BE2C (cell line): Measurements from ENCODE around the gene RABAC1.
"Not testable (repeated sequence)": the region's sequence is repeated elsewhere in the genome, so short reads cannot be mapped to it uniquely, and the experiment has no call there.

Experiments
- DNase-seq: peaks from one replicate; pipeline ENCODE4 v3.0.0-alpha.2; 2020
- H3K27me3 ChIP-seq: fragments of 250-450 bp; sonication (Bioruptor Pico); 2 replicates; pipeline ENCODE4 v1.5.1; 2020; ENCODE audit warnings: mild to moderate bottlenecking
- H3K36me3 ChIP-seq: fragments of 250-450 bp; sonication (Bioruptor Pico); 2 replicates; pipeline ENCODE4 v1.5.1; 2020; ENCODE audit warnings: mild to moderate bottlenecking
- H3K4me1 ChIP-seq: fragments of 250-450 bp; sonication (Bioruptor Pico); 2 replicates; pipeline ENCODE4 v1.5.1; 2020
- H3K4me3 ChIP-seq: 2 replicates; pipeline ENCODE4 v1.5.1; 2011; ENCODE audit warnings: low read depth, low read length
- H3K9me3 ChIP-seq: fragments of 250-450 bp; sonication (Bioruptor Pico); 2 replicates; pipeline ENCODE4 v1.5.1; 2020
- CTCF ChIP-seq: IDR thresholded peaks from 2 replicates; pipeline ENCODE4 v1.5.1; 2012; ENCODE audit warnings: mild to moderate bottlenecking, low read depth, low read length

The RABAC1 gene

GRCh38 chr19:41917676-41918075 lies 41.4 kb downstream of the RABAC1 start:
- no peak for DNase-seq
- Histone ChIP-seq H3K9me3 (no peaks in the 10 kb centered on the region), H3K4me1 (no peaks in the 10 kb centered on the region), H3K4me3 (no peak overlapping the region), H3K27me3 (peaks cover 48% of the 10 kb centered on the region), H3K36me3 (no peaks in the 10 kb centered on the region)
- TF ChIP-seq CTCF, result no peak

- Histone ChIP-seq H3K27me3 (peaks cover 58% of the 10 kb centered on the region), H3K36me3 (no peaks in the 10 kb centered on the region), H3K4me1 (no peaks in the 10 kb centered on the region), H3K9me3 (no peaks in the 10 kb centered on the region), H3K4me3 (no peak overlapping the region)
- no peak for DNase-seq
- no peak for TF ChIP-seq CTCF
Measured at GRCh38 chr19:41915776-41916414, 43.2 kb downstream of the RABAC1 start.

- peaks cover 62% of the 10 kb centered on the region for H3K27me3 ChIP-seq
- H3K4me3 ChIP-seq, result no peak overlapping the region
Measured at GRCh38 chr19:41915021-41915775, 43.9 kb downstream of the RABAC1 start.

GRCh38 chr19:41914424-41914834 lies 44.7 kb downstream of the RABAC1 start:
- not testable (repeated sequence) for H3K36me3 ChIP-seq, H3K4me1 ChIP-seq, H3K4me3 ChIP-seq, H3K9me3 ChIP-seq, DNase-seq
- peaks cover 62% of the 10 kb centered on the region for H3K27me3 ChIP-seq

More at GRCh38 chr19:41915021-41915775, 43.9 kb downstream of the RABAC1 start:
- no peak for TF ChIP-seq CTCF
- DNase-seq, result no peak
- no peaks in the 10 kb centered on the region for H3K4me1 ChIP-seq
- H3K9me3 ChIP-seq, result no peaks in the 10 kb centered on the region
- H3K36me3 ChIP-seq, result no peaks in the 10 kb centered on the region

- Histone ChIP-seq H3K4me1 (no peaks in the 10 kb centered on the region), H3K4me3 (no peak overlapping the region), H3K9me3 (no peaks in the 10 kb centered on the region), H3K27me3 (peaks cover 62% of the 10 kb centered on the region), H3K36me3 (no peaks in the 10 kb centered on the region)
- no peak for DNase-seq
- no peak for TF ChIP-seq CTCF
Measured at GRCh38 chr19:41913538-41914423, 45.3 kb downstream of the RABAC1 start.

- Histone ChIP-seq H3K27me3 (peaks cover 62% of the 10 kb centered on the region), H3K4me3 (no peak overlapping the region), H3K4me1 (no peaks in the 10 kb centered on the region), H3K36me3 (no peaks in the 10 kb centered on the region), H3K9me3 (no peaks in the 10 kb centered on the region)
- no peak for DNase-seq
- no peak for TF ChIP-seq CTCF
Measured at GRCh38 chr19:41912899-41913537, 46.1 kb downstream of the RABAC1 start.
